ENCODE data around the gene PPP3CA.
"Not testable (repeated sequence)": the region's sequence is repeated elsewhere in the genome, so short reads cannot be mapped to it uniquely, and the experiment has no call there.

Gene PPP3CA

DNA sequence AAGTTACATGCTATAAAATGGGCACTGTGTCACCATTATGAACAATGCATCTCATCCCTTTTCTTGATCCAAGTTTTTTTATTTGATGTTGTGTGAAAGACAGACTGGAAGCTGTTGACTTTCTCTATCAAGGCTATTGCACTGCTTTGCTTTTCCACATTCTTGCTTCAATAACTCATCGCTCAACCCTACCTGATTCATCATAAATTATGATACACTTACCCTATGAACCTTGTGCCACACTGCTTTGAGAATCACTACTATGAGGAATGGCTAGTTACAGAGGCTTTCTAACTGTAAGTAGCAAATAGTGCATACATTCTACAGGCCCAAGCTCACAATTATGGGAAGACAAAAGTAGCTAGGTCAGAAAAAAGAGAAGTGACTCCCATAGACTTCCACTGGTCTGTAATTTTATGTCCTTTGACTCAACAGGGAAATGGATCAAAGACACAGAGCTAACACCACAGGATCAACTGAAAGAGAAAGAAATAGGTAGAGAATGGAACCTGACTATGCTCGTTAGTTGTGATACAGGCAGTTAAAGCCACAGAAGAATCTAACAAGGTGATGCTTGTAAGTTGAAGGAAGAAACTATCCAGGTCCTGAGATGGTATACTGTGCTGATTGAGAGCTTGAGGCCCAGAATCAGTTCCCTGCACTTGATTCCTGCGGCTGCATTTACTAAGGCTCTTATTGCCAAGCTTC, 163.5 kb downstream of the PPP3CA start:
- TF ChIP-seq, protein P1, sequence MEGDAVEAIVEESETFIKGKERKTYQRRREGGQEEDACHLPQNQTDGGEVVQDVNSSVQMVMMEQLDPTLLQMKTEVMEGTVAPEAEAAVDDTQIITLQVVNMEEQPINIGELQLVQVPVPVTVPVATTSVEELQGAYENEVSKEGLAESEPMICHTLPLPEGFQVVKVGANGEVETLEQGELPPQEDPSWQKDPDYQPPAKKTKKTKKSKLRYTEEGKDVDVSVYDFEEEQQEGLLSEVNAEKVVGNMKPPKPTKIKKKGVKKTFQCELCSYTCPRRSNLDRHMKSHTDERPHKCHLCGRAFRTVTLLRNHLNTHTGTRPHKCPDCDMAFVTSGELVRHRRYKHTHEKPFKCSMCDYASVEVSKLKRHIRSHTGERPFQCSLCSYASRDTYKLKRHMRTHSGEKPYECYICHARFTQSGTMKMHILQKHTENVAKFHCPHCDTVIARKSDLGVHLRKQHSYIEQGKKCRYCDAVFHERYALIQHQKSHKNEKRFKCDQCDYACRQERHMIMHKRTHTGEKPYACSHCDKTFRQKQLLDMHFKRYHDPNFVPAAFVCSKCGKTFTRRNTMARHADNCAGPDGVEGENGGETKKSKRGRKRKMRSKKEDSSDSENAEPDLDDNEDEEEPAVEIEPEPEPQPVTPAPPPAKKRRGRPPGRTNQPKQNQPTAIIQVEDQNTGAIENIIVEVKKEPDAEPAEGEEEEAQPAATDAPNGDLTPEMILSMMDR (conservative IDR thresholded peaks at IDR 0.05; ENCODE audit: low read length), result no peak
- no peak overlapping the region for H3K4me3 ChIP-seq (ENCODE audit: low read length)
- no peak for DNase-seq (ENCODE audit: low read depth)

DNA sequence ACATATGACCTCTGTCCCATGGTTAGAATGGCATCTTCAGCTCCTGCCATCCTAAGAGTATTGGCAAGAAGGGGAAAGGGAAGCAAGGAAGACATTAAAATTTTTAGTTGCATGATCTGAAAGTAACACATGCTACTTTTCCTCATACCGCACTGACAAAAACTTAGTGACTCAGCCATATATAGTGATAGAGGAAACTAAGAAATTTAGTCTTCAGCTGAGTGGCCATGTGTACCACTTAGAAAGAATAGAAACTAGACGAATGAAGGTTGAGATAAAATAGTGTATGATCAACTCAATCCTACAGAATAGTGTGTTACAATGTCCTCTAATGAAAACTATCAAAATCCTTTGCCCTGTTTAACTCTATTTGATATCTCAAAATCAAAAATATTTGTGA, 164.1 kb downstream of the PPP3CA start:
- no peak for DNase-seq (ENCODE audit: low read depth)
- H3K4me3 ChIP-seq (ENCODE audit: low read length), result no peak overlapping the region
- TF ChIP-seq, protein P1 (conservative IDR thresholded peaks at IDR 0.05; ENCODE audit: low read length), result no peak

DNA sequence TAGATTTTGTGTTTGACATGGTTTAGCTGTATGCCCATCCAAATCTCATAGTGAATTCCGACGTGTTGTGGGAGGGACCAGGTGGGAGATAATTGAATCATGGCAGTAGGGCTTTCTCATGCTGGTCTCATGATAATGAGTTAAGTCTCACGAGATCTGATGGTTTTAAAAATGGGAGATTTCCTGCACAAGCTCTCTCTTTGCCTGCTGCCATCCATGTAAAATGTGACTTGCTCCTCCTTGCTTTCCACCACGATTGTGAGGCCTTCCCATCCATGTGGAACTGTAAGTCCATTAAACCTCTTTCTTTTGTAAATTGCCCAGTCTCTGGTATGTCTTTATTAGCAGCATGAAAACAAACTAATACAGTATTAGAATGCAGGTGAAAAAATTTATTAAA, 164.6 kb downstream of the PPP3CA start:
- H3K4me3 ChIP-seq (ENCODE audit: low read length); DNase-seq (ENCODE audit: low read depth): not testable (repeated sequence)

DNA sequence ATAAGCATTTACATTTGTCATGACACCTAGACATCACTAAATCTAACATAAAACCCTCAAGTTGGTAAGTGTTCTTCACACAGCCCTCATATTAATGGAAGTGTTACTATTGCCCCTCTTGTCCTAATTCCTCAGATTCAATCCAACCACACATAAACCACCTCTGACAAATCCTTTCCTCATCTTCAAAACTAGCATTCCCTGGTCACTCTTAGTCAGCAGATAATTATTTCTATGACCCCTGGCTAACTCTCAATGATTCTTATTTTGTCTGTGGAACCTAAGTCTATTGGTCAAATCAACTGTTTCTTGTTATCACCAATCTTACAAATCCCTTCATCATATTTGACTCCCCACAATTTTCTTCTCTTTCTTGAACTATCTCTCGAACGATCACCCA, 168.6 kb downstream of the PPP3CA start:
- peak; percentile 27 for DNase-seq (ENCODE audit: low read depth)
- TF ChIP-seq, protein P1 (conservative IDR thresholded peaks at IDR 0.05; ENCODE audit: low read length), result no peak
- no peak overlapping the region for H3K4me3 ChIP-seq (ENCODE audit: low read length)

DNA sequence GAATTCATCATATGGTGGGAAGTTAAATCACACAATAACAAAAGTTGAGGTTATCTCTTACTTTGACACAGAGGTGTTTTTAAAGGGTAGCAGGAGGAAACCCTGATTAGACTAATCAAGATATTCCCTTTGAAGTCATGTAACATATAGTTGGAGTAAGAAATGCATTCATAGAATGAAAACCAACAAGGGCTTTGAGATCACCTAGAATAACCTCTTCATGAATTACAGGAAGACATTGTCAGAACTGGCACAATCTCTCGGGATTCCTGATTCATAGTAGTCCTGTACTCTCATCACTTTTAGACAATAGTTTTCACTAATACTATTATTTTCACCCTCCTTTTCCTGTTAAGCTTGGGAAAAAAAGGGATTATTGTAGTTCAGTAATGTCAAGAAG, 170.2 kb downstream of the PPP3CA start:
- no peak overlapping the region for H3K4me3 ChIP-seq (ENCODE audit: low read length)
- DNase-seq (ENCODE audit: low read depth), result no peak
- TF ChIP-seq, protein P1 (conservative IDR thresholded peaks at IDR 0.05; ENCODE audit: low read length), result no peak

DNA sequence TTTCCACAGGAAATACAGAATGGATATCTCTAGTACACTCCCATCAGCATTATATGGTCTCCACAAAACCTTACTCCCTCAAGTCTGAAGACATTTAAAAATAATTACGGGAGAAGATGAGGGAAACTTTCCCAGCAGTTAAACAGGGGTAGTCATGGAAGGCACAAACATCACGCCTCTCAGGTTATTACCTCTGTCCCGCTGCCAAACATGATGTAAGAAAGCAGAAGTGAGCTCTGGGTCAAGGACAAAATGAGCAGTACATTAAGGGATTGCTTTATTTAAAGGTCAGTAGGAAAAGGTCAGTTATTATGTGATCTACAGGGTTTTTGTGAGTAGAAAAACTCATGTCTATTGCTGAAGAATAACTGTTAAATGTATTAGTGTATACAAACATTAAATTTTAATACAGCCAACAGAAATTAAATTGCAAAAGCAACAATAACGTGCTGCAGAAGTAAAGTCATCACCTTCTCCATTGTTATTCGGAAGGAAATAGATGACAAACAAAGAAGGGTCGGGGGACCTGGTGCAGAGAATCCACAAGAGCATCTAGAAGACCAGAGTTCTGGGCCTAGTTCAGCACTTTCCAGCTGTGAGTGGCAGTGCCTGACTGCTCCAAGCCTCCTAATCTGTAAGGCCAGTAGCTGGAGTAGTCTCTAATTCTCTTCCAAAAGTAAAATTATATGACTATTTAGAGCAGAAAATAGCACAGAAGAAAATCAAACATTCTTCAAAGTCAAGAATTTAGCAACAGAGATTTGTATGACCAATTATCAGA, 171.2 kb downstream of the PPP3CA start:
- no peak for DNase-seq (ENCODE audit: low read depth)
- TF ChIP-seq, protein P1 (conservative IDR thresholded peaks at IDR 0.05; ENCODE audit: low read length), result no peak
- no peak overlapping the region for H3K4me3 ChIP-seq (ENCODE audit: low read length)

DNA sequence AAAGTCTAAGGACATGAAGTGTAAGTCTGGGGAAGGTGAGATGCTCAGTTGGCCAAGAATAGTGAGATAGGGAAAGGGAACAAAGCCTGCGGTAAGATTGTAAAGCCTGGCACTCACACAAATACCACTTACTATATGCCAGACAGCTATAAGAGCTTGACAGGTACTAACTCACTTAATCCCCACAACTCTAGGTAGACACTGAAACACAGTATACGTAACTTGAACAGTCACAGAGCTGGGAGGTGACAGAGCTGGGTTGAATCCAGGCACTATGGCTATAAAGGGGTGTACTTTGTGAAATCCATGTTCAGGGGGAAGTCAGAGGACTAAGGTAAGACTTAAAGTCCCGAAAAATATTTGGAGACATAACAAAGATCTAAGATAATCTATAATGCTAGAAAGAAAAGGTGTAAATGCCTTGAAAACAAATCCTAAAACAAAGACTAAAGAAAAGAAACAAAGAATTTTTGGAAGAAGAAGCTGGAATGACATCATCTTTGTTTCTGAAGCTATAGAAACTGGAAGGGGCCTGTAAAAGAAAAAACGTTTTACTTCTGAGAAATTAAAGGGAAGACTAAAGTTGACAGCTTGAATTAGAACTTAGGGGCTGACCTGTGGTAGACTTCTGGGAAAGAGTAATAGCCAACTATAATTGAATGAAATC, 172.5 kb downstream of the PPP3CA start:
- DNase-seq (ENCODE audit: low read depth), result no peak
- TF ChIP-seq, protein P1 (conservative IDR thresholded peaks at IDR 0.05; ENCODE audit: low read length), result no peak
- no peak overlapping the region for H3K4me3 ChIP-seq (ENCODE audit: low read length)

Data from AG10803 (cell line).